ENCODE measurements around the gene UBA1.

DNA sequence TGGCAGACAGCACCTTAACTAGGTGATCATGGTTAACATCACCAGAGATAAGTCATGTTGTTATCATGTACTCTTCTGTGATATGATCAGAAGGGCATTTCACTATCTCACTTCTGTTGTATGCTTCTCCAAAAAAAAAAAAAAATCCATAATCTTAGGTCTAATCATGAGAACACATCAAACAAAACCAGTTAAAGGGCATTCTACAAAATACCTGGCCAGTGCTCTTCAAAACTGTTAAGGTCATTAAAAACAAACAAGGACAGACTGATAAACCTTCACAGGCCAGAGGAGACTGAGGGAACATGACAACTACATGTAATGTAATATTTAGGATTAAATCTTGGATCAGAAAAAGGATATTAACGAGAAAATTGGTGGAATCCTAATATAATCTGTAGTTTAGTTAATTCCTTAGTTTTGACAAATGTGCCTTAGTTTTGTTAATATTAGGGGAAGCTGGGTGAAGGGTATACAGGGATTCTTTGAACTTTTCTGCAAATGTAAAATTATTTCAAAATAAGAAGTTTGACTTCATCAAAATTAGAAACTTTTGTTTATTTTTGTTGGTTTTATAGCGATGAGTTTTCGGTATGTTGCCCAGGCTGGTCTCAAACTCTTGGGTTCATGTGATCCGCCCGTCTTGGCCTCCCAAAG is 30.6 kb upstream of the UBA1 start:
- TF ChIP-seq POLR2AphosphoS5 (IDR thresholded peaks at IDR 0.05; ENCODE audit: low read depth, low read length) (no peak), TAF1 (IDR thresholded peaks at IDR 0.05; ENCODE audit: low read depth, low read length) (no peak)
